Astrocyte of the cerebellum (primary cell): ENCODE measurements around the gene TACR1.
A peak's percentile ranks its signal among the peaks of the same experiment; 100 is the strongest.
"Not testable (repeated sequence)": the region's sequence is repeated elsewhere in the genome, so short reads cannot be mapped to it uniquely, and the experiment has no call there.

ENCODE experiments used
- DNase-seq: peaks from one replicate; pipeline ENCODE4 v3.0.0-alpha.2; 2011; ENCODE audit warnings: low read depth
- H3K4me3 ChIP-seq: 2 replicates; pipeline ENCODE4 v1.5.1; 2011; ENCODE audit warnings: mild to moderate bottlenecking, low read depth, low read length, moderate library complexity
- in situ Hi-C: cut with HindIII; loops from 2 replicates; pipeline ENCODE4 v1.10.0; 2017; ENCODE audit warnings: low sequenced_read_pairs
- TF ChIP-seq, protein P1 (sequence below): IDR thresholded peaks from 2 replicates; pipeline ENCODE4 v1.5.1; 2012; ENCODE audit warnings: low read length, low read depth, moderate library complexity, mild to moderate bottlenecking; ENCODE audit errors: missing control alignments

TACR1 gene

DNA sequence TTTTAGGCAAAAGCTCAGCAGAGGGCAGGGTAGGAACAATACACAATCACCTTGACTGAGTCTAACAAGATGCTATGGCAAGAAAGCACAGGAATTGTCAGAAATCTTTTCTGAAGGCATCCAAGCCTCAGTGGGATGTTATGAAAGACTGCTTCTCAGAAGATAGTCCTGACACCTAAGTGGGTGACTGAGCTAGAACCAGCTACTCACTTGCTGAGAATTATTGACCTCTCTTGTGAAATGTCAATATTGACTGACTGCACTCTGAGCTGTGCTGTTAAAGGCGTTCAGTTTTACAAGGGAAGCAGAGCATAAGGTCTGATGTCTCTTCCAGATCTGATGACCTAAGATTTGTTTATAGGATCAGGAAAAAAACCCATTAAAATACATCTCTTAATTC is 46.1 kb downstream of the TACR1 start:
- in situ Hi-C loops = no loop called here
- TF ChIP-seq, protein P1, sequence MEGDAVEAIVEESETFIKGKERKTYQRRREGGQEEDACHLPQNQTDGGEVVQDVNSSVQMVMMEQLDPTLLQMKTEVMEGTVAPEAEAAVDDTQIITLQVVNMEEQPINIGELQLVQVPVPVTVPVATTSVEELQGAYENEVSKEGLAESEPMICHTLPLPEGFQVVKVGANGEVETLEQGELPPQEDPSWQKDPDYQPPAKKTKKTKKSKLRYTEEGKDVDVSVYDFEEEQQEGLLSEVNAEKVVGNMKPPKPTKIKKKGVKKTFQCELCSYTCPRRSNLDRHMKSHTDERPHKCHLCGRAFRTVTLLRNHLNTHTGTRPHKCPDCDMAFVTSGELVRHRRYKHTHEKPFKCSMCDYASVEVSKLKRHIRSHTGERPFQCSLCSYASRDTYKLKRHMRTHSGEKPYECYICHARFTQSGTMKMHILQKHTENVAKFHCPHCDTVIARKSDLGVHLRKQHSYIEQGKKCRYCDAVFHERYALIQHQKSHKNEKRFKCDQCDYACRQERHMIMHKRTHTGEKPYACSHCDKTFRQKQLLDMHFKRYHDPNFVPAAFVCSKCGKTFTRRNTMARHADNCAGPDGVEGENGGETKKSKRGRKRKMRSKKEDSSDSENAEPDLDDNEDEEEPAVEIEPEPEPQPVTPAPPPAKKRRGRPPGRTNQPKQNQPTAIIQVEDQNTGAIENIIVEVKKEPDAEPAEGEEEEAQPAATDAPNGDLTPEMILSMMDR = no peak
- DNase-seq = no peak
- H3K4me3 ChIP-seq = no peak overlapping the region

DNA sequence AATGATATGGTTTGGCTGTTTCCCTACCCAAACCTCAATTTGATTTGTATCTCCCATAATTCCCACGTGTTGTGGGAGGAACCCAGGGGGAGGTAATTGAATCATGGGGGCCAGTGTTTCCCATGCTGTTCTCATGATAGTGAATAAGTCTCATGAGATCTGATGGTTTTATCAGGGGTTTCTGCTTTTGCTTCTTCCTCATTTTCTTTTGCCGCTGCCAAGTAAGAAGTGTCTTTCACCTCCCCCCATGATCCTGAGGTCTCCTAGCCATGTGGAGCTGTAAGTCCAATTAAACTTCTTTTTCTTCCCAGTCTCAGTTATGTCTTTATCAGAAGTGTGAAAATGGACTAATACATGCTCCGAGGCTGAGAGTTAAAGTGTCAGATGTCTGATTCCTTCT is 47.1 kb downstream of the TACR1 start:
- H3K4me3 ChIP-seq, DNase-seq, in situ Hi-C loops: not testable (repeated sequence)

DNA sequence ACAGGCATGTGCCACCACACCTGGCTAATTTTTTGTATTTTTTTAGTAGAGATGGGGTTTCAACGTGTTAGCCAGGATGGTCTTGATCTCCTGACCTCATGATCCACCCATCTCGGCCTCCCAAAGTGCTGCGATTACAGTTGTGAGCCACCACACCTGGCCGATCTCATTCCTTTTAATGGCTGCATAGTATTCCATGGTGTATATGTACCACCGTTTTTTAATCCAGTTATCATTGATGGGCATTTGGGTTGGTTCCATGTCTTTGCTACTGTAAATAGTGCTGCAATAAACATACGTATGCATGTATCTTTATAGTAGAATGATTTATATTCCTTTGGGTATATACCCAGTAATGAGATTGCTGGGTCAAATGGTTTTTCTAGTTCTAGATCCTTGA is 51.4 kb downstream of the TACR1 start:
- DNase-seq, in situ Hi-C loops, H3K4me3 ChIP-seq: not testable (repeated sequence)

DNA sequence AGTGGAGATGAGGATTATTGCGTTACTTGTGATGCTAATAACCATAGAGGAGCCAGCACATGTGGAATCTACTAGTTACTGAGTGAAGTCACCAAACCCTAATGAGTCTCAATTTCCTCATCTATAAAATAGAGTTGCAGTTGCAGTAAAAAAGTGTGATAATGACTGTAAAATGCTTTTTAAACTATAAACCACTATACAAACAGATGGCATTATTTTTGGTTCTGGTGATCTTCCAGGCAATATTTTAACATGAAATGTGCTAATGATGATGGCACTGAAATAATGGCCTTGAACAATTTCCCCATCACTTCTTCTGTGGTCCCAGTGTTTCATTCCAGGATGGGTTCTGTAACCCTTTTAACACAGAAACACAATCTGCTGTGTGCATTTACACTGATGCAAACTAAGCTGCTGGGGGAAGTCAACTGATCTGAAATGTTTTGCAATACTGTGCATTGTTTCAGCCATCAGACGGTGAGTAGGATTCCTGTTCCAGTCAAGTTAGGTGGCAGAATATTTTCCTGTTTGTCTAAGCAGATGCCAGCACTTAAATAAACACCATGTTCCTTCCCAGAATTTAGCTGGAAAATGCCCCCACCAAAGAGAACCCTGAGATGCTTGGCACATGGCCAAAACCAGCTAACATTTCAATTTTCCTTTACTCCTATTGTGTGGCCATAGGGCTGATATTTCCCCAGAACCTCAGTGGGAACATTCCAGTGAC is 52.6 kb downstream of the TACR1 start:
- in situ Hi-C loops = no loop called here
- peak; percentile 4 for DNase-seq
- TF ChIP-seq, protein P1 = no peak
- no peak overlapping the region for H3K4me3 ChIP-seq

DNA sequence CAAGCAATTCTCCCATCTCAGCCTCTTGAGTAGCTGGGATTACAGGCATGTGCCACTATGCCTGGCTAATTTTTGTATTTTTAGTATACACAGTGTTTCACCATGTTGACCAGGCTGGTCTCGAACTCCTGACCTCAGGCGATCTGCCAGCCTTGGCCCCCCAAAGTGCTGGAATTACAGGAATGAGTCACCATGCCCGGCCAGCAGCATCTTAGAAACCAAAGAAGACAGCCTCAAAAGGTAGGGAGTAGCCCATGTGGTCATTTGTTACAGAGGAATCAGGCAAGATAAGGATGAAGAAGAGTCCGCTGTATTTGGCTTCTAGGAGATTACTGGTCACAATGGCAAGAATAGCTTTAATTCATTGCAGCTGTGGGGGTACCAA is 53.1 kb downstream of the TACR1 start:
- H3K4me3 ChIP-seq, DNase-seq, in situ Hi-C loops: not testable (repeated sequence)

DNA sequence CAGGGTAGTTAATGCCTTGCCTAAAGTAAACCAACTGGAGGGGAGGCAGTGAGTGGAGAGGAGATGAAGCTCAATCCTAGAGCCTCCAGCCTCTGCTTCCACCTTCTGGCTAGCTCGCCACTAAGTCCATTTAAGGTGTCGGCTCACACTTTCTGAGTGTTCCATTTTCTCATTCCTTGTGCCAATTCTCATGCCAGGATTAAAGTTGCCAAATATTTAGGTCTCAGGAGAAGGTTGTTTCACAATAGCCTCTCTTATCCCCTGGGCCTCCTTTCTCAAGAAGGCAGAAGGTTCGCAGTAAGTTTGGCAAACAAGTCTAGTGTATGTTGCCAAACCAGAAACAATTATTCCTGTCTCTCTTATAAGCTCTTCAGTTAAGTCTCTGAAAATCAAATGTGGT is 57.2 kb downstream of the TACR1 start:
- TF ChIP-seq, protein P1 = no peak
- no peak overlapping the region for H3K4me3 ChIP-seq
- DNase-seq = peak; percentile 18
- in situ Hi-C loops = loop anchor here (5.0 kb wide), 2 partner anchors 55 to 100 kb away; partner anchors contain the start of gene TACR1

DNA sequence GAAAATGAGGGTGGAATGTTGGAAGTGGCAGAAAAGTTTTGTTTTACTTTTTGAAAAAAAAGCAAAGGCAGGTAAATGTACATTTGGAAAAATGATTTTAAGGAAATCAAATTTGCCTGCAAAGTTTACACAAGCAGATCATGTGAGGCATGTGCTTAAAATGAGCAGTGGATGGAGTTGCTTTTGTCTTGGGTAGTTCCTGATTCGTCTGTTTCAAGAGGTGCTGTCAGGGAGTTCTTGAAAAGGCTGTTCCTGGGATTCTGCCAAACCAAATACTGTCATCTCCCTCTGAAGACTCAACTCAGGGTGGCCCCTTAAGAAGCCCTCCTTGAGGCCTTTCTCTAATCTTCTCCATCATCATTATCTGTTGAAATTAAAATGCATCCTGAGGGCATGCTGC is 59.0 kb downstream of the TACR1 start:
- in situ Hi-C loops = loop anchor here (5.0 kb wide), 2 partner anchors 57 to 102 kb away; partner anchors contain the start of gene TACR1
- TF ChIP-seq, protein P1 = no peak
- no peak overlapping the region for H3K4me3 ChIP-seq
- DNase-seq = no peak

DNA sequence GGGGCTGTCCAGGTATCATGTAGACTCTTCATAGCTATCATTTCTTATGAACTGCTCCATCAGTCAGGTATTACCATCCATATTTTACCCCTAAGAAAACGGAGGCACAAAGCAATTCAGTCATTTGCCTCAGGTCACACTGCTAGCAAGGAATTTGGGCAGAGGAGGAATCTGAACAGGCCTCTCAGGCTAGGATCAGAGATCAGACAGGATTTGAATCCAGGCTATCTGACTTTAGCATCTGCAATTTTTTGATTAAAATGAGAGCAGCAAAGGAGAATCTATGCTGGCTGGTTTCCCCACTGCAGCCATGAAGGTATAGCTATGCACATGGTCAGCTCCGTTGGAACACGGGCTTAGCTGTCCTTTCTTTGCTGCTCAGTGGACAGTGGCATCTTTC is 60.1 kb downstream of the TACR1 start:
- no peak overlapping the region for H3K4me3 ChIP-seq
- DNase-seq = no peak
- in situ Hi-C loops = no loop called here
- TF ChIP-seq, protein P1 = no peak
